ENCODE data around the gene RPL19.

Gene RPL19

DNA sequence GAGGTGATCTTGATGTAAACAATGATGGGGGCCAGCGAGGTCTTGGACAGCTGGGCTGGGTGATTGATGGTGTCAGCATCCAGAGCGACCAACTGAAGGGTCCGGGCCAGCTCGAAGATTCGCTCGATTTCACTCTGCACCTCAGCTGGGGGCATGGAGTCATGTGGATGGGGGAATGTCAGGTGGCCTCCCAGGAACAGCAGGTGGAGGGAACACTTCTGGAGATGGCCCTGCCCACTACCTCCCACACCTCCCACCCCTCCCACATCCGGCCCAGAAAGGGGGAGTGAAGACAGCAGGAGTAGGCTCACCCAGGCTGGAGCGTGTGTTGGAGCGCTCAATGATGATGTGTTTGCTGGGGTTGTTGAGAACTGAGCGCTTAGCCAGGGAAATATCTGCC lies 16.4 kb upstream of the RPL19 start:
- TF ChIP-seq CTCF (conservative IDR thresholded peaks at IDR 0.05): no peak
- no peak for TF ChIP-seq ZFX (IDR thresholded peaks at IDR 0.05)
- H3K27ac ChIP-seq: no peak overlapping the region

DNA sequence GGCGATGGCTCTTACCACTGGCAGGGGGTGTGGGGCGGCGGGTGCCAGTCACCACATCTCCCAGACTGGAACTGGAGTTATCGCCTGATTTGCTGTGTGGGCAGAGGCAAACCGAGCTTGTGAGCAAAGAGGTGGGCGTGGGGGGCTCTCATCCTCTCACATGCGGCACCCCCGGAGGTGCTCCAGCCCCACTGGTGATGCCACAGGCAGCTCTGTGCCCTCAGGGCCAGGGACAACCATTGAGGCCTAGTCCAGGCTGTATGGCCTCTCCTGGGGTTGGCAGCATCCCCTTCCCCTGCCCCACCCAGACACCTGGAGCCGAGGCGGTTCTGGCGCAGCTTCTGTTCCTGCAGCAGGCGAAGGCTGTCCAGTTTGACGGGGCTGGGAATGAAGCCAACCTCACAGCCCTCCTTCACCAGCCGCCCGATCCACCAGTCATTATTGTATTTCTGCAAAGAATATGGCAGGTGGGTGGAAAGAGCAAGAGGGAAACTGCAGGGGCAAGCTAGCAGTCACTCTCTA lies 13.5 kb upstream of the RPL19 start:
- TF ChIP-seq ZFX (IDR thresholded peaks at IDR 0.05): no peak
- TF ChIP-seq CTCF (conservative IDR thresholded peaks at IDR 0.05): no peak

GRCh38 chr17:39187152-39187830 lies 12.8 kb upstream of the RPL19 start:
- no peak overlapping the region for H3K27ac ChIP-seq
- no peak for TF ChIP-seq CTCF (conservative IDR thresholded peaks at IDR 0.05)
- TF ChIP-seq ZFX (IDR thresholded peaks at IDR 0.05): no peak

More for the DNA sequence above, 13.5 kb upstream of the RPL19 start:
- no peak overlapping the region for H3K27ac ChIP-seq

- H3K27ac ChIP-seq: no peak overlapping the region
- no peak for TF ChIP-seq ZFX (IDR thresholded peaks at IDR 0.05)
- no peak for TF ChIP-seq CTCF (conservative IDR thresholded peaks at IDR 0.05)
Observed at GRCh38 chr17:39191750-39192510, 8.2 kb upstream of the RPL19 start.

DNA sequence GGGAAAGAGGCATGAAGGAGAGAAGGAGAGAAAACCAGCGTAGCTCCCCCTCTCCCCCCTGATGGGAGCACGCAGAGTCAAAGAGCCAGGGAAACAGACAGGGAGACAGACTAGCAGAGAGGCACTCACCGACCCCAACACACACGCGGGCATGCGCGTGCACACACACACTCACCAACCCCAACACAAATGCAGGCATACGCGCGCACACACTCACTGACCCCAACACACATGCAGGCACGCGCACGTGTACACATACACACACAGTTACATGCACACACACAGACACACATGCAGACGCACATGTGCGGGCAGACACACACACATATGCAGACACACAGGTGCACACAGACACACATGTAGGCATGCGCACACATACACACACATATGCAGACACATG lies 7.2 kb upstream of the RPL19 start:
- no peak for TF ChIP-seq CTCF (conservative IDR thresholded peaks at IDR 0.05)
- no peak for TF ChIP-seq ZFX (IDR thresholded peaks at IDR 0.05)
- no peak overlapping the region for H3K27ac ChIP-seq

GRCh38 chr17:39193346-39193745 lies 6.7 kb upstream of the RPL19 start:
- no peak for TF ChIP-seq ZFX (IDR thresholded peaks at IDR 0.05)
- TF ChIP-seq CTCF (conservative IDR thresholded peaks at IDR 0.05): no peak
- no peak overlapping the region for H3K27ac ChIP-seq
